Sigmoid colon (tissue), 4 donors: ENCODE data around the gene ACOX3.

ENCODE experiments used
- CTCF ChIP-seq, 4 experiments: fragments of 450-650 bp in 3 of 4; fragments of 200-600 bp in 1 of 4; IDR thresholded peaks; one replicate each; pipeline ENCODE4 v1.5.1; 2016 to 2019; ENCODE audit warnings: antibody characterized with exemption in 4 of 4, mild to moderate bottlenecking in 3 of 4, moderate library complexity in 2 of 4
- POLR2AphosphoS5 ChIP-seq, 4 donors: sonication (generic); formaldehyde crosslinking; IDR thresholded peaks; one replicate each; pipeline ENCODE4 v1.6.1; 2017; ENCODE audit warnings: antibody characterized with exemption in 4 of 4

DNA sequence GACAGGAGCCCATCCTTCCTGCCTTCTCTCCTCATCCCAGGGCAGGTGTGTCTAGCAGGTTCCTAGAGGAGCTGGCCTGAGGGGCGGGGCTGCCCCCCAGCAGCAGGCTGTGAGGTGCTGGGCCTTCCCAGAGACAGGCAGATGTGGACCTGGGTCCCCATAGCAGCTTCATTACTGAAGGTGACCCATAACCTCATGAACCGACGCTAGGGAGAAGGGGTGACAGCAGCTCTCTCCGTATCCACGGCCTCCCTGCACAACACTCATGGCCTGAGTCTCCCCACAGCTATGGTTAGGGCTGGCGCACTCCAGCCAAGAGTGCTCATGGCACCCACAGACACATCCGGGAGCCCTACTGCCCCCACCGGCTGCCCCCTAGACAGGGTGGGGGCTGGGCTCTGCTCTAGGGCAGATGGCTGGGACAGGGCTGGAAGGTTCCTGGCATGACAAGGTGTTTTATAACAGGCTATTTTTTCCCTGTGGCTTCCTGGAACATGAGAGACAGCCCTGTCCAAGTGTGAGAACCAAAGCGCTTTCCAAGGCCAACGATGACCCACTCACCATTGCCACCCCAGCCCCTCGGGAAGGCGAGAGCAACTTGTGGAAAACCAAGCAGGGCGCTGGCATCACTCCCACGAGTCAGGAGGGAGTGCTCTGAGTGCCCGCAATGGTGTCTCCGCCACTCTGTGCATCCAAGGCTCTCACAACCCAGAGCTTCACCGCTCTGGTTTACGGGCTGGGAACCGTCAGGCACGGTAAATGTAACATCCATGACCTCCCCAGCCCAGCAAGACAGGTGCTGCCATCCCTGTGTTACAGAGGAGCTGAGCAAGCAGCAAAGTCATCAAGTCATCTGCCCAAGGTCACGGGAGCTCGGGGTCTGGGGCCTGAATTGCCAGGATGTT is 59.8 kb downstream of the ACOX3 start:
- TF ChIP-seq POLR2AphosphoS5 (IDR thresholded peaks at IDR 0.05) (no peak), CTCF (IDR thresholded peaks at IDR 0.05) (no peak)
